Fibroblast of pulmonary artery (primary cell): ENCODE results near the gene COL5A1.

ENCODE experiments used
- DNase-seq: peaks from one replicate; pipeline ENCODE4 v3.0.0-alpha.2; 2010; ENCODE audit warnings: low read depth
- H3K4me3 ChIP-seq: replicated peaks from 2 replicates; pipeline ENCODE4 v1.5.1; 2011; ENCODE audit warnings: low read depth, mild to moderate bottlenecking, control low read depth, low read length, moderate library complexity
- CTCF ChIP-seq: IDR thresholded peaks from 2 replicates; pipeline ENCODE4 v1.5.1; 2011; ENCODE audit warnings: mild to moderate bottlenecking, control low read depth, low read length, inconsistent platforms; ENCODE audit errors: missing control alignments

The COL5A1 gene

GRCh38 chr9:134597041-134597913 lies 44.3 kb upstream of the COL5A1 start:
- H3K4me3 ChIP-seq = no peak overlapping the region
- DNase-seq = no peak
- TF ChIP-seq CTCF = no peak

- no peak for TF ChIP-seq CTCF
- no peak overlapping the region for H3K4me3 ChIP-seq
- DNase-seq = no peak
Observed at GRCh38 chr9:134597957-134598883, 43.4 kb upstream of the COL5A1 start.

DNA sequence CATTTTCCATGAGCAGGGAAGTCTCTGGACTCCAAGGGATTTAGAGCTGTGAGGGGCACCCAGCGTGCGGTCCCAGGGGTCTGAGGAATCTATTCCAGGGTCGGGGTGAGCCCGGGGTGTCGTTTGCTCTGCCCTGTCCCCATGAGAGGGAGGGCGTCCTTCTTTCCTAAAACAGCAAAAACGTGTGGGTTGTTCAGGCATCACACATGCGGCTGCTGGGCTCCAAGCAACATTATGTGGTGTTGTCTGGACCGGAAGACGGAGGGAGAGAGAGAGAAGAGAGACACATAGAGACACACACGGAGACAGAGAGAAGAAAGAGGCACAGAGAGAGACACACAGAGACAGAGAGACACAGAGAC lies 42.7 kb upstream of the COL5A1 start:
- TF ChIP-seq CTCF = no peak
- no peak overlapping the region for H3K4me3 ChIP-seq
- no peak for DNase-seq

DNA sequence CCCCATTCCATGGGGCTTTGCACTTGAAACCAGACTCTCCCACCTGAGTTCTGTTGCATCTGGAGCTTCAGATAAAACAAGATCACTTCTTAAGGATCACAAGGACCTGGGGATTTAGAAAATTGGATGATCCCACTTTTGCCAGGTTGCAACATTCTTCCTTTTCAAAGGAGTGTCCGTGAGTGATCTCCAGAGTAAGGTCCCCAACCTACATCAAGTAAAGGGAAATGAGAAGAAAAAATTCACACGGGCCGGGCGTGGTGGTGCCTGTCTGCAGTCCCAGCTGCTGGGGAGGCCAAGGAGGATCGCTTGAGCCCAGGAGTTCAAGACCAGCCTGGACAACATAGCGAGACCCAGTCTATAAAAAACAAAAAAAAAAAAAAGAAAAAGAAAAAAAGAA lies 41.2 kb upstream of the COL5A1 start:
- no peak for TF ChIP-seq CTCF

GRCh38 chr9:134600836-134601638 lies 40.6 kb upstream of the COL5A1 start:
- no peak for TF ChIP-seq CTCF
- no peak overlapping the region for H3K4me3 ChIP-seq
- no peak for DNase-seq

More for the DNA sequence above, 41.2 kb upstream of the COL5A1 start:
- no peak overlapping the region for H3K4me3 ChIP-seq
- DNase-seq = no peak

- no peak overlapping the region for H3K4me3 ChIP-seq
- DNase-seq = peak; percentile 30
Observed at GRCh38 chr9:134601764-134602163, 39.8 kb upstream of the COL5A1 start.

More at GRCh38 chr9:134601764-134602163, 39.8 kb upstream of the COL5A1 start:
- no peak for TF ChIP-seq CTCF
